Stimulated activated naive CD8-positive, alpha-beta T cell treated with anti-CD3 and anti-CD28 coated beads, Interleukin-15, Interleukin-2, amounts not matched to agents 100 U/mL and 50 U/mL, for 24 hours (primary cell): ENCODE data around the gene SIDT2.
"Not testable (repeated sequence)": the region's sequence is repeated elsewhere in the genome, so short reads cannot be mapped to it uniquely, and the experiment has no call there.

Experiments used
- ATAC-seq: fragments of 150-1000 bp; cut with Tn5 transposase; one replicate; pipeline ENCODE4 v1.10.0; 2021
- DNase-seq: peaks from one replicate; pipeline ENCODE4 v3.0.0; 2021

Gene SIDT2

DNA sequence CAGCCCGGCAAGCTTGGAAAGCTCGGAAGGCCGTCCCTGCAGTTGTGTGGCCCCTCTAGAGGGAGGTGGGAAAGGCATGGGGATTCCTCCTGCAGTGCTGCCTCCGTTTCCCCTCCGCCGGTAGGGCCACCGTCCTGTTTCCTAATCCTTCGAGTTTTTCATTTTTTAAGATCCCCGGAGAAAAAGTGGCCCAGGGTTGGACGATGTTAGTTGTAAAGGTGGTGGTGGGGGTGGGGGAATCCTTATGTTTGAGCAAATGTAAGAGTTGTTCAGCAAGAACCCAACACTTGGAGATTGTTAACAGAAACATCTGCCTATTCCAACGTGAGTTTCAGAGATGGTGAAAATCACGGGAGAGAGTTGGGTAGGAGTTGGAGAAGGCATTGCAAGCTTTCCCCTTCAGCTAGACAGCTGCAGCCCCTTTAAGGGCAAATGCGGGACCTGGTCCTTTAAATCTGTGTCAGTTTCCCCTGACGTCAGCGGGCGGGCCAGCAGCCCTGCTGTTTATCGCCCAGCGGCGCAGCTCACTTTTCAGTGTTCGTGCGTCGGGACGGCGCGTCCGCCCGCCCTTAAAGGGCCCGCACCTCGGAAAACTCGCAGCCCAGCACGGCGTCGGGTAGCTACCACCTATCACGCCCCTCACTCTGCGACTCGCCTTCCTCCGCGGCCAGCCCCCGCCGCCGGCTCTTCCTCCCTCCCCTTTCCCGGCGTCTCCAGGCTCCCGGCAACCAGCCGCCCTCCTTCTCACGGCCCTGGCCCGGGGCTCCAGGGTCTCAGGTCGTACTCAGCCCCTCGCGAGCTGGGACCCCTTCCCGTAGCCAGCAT is at the start of gene SIDT2:
Gene SIDT2, plus strand, starts transcription at position 534 of the 825 bp plus-strand sequence. CDS start 521 bp downstream, outside the sequence.
- DNase-seq (peak; percentile 93), ATAC-seq (peak; percentile 97)

GRCh38 chr11:117130396-117130795 is 48.1 kb upstream of the SIDT2 start:
- not testable (repeated sequence) for ATAC-seq, DNase-seq

DNA sequence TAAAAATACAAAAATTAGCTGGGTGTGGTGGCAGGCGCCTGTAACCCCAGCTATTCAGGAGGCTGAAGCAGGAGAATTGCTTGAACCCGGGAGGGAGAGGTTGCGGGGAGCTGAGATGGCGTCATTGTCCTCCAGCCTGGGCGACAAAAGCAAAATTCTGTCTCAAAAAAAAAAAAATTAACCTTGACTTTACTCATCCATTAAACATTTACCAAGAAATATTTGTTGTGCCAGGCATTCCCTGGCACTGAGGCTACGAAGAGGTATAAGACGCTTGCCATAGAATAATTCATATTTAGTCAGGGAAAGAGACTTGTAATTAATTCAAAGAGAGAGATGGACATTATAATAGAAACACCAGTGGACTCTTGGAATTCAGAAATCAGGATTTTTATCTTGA is 47.7 kb upstream of the SIDT2 start:
- no peak for ATAC-seq
- DNase-seq, result no peak

- DNase-seq (no peak), ATAC-seq (no peak)
Observed at GRCh38 chr11:117134431-117134830, 44.1 kb upstream of the SIDT2 start.

GRCh38 chr11:117134979-117135378 is 43.6 kb upstream of the SIDT2 start:
- not testable (repeated sequence) for ATAC-seq, DNase-seq

DNA sequence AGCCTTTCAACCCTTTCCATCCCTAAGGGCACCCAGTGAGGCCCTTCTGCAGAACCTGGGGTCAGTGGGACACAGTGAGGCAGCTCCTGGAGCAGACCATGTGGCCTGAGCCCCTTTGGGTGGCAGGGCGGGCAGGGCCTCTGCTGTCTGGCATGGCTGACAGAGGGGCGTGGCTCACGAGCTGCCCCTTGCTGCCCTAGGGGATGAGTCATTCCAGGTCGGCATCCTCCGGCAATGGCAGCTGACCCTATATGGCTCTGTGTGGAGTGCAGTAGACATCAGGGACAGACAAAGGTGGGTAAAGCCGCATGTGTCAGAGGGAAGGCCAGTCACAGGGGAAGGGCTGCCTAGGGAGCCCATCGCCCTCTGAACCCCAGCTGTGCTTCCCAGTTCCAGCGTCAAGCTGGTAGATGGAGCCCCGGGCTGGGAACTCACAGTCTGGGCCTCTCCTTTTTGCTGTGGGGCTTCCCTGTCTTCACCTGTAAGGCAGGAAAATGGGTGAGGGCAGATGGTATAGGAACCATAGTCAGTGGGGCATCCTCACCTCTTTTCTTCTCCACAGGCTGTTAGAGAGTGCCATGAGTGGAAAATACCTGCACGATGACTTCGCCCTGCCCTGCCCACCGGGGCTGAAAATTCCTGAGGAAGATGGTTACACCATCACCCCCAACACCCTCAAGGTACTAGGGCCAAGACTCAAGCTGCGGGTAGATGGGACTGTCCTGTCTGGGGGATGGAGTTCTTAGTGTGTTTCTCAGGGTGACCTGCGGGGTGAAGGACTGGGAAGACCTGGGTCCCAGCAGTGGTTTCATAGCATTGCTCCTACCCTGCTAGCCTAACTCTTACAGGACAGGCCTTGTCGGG is 41.1 kb upstream of the SIDT2 start:
- ATAC-seq, DNase-seq: not testable (repeated sequence)

- ATAC-seq, result peak; percentile 37
- peak; percentile 36 for DNase-seq
Observed at GRCh38 chr11:117143390-117143789, 35.2 kb upstream of the SIDT2 start.

- DNase-seq (peak; percentile 98), ATAC-seq (peak; percentile 97)
Observed at GRCh38 chr11:117143871-117144476, 34.6 kb upstream of the SIDT2 start, which contains the start of gene PAFAH1B2. PAFAH1B2 (plus strand) TSS chr11:117144287; CDS start chr11:117152448, 8,161 bp downstream.

- peak; percentile 69 for ATAC-seq
- peak; percentile 38 for DNase-seq
Observed at GRCh38 chr11:117144477-117145392, 33.8 kb upstream of the SIDT2 start.

DNA sequence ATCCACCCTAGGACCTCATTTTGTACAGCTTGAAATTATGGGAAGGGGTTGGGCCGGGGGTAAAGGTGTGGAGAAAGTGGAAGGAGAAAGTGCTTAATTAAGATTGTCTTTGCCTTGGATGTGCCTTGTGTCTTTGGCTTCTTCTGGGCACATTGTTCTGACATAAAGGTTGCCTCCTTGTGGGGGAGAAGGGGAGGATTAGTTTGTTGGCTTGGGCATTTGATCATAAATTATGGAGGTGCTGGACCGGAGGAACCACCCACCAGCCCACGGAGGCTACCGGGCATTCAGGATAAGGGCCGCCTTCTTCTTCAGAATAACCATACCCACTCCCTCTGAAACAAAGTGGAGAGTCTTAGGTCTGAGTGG is 33.2 kb upstream of the SIDT2 start:
- DNase-seq (peak; percentile 22), ATAC-seq (no peak)

DNA sequence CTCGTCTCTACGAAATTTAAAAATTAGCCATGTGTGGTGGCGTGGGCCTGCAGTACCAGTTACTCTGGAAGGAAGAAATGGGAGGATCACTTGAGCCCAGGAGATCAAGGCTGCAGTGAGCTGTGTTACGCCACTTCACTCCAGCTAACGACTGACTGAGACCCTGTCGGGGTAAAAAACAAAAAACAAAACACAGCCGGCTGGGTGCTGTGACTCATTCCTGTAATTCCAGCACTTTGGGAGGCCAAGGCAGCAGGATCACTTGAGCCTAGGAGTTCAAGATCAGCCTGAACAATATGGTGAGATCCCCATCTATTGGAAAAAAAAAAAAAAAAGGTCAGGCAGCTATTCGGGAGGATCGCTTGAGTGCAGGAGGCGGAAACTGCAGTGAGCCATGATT is 32.0 kb upstream of the SIDT2 start:
- ATAC-seq (no peak), DNase-seq (no peak)

DNA sequence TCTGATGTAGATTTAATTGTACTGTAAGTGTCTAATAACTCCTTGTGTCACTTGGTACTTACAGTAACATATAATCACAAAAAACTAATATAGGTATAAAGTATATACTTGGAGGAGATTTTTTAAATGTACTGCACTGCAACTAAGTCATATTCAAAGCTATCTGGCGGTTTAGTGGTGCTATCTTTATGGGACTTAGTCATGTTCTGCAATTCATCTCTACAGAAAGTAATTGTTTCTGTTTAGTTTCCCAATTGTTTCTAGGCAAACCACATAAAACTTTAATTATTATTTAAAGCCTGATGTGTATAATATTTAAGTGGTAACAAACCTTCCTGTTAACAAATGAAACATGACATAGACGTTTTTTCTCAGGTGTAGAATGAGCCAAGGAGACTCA is 26.5 kb upstream of the SIDT2 start:
- no peak for DNase-seq
- ATAC-seq, result no peak

DNA sequence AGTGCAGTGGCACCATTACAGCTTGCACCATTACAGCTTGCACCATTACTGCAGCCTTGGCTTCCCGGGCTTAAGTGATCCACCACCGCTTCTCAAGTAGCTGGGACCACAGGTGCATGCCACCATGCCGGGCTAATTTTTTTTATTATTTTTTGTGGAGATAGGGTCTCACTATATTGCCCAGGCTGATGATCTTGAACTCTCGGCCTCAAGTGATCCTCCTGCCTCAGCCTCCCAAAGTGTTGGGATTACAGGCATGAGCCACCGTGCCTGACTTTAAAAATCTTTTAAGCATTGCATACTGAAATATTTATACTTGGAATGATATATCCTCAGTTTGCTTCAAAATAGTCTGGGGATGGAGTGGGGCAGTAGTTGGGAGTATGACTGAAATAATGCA is 24.1 kb upstream of the SIDT2 start:
- ATAC-seq (no peak), DNase-seq (no peak)

DNA sequence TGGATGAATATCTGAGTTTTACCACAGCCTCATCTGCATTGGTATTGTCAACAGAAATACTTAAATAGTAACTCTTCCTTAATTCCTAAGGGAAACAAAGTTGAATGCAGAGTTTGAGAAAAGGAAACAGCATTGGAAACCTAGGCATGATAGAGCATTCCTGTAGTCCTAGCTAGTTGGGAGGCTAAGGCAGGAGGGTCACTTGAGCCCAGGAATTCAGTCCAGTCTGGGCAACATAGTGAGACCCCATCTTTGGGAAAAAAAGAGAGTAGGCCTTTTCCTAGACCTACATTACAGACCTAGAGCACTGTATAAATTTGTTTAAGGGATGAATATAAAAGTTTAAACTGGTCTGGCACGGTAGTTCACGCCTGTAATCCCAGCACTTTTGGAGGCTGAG is 21.0 kb upstream of the SIDT2 start:
- no peak for DNase-seq
- ATAC-seq, result no peak

- DNase-seq (no peak), ATAC-seq (no peak)
Observed at GRCh38 chr11:117159892-117160291, 18.7 kb upstream of the SIDT2 start.

GRCh38 chr11:117160826-117161225 is 17.7 kb upstream of the SIDT2 start:
- no peak for DNase-seq
- no peak for ATAC-seq

GRCh38 chr11:117166491-117166890 is 12.1 kb upstream of the SIDT2 start:
- ATAC-seq, result no peak
- DNase-seq, result no peak

DNA sequence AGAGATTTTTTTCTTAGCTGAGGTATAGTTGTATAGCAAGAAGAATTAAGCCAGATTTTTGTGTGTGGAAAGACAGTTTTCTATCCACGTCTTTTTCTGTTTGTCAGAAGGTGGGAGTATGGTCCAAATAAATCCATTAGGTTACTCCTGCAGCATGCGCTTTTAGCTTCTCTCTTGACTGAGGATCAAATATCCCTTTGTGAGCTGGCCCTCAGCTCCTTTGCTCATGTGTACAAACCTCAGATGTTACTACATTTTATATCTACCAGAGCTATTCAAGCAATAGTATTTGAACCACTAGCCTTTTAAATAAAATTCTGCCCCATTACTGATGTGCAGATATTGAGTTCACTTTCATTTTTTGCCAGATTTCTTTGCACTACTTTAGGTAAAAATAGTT is 8.8 kb upstream of the SIDT2 start:
- ATAC-seq, result no peak
- DNase-seq, result no peak

DNA sequence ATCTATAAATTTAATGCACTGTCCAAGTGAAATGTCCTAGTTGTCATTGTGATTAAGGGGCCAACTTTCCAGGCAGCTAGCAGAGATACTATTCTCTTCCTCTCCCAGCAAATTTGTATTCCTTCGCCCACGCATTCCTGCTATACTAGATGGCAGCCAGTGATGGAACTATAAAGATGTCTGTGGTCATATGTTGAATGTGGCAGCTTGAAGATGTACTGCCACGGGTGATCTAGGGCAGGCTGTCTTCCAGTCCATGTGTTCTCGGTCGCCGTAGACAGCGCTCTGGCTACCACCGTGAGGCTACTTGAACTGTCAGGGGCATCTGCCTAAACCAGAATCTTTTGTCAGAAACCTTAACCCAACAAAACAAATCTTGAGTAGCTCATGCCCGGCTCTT is 8.3 kb upstream of the SIDT2 start:
- ATAC-seq (no peak), DNase-seq (no peak)

- DNase-seq, result no peak
- no peak for ATAC-seq
Observed at GRCh38 chr11:117171007-117171403, 7.5 kb upstream of the SIDT2 start.

DNA sequence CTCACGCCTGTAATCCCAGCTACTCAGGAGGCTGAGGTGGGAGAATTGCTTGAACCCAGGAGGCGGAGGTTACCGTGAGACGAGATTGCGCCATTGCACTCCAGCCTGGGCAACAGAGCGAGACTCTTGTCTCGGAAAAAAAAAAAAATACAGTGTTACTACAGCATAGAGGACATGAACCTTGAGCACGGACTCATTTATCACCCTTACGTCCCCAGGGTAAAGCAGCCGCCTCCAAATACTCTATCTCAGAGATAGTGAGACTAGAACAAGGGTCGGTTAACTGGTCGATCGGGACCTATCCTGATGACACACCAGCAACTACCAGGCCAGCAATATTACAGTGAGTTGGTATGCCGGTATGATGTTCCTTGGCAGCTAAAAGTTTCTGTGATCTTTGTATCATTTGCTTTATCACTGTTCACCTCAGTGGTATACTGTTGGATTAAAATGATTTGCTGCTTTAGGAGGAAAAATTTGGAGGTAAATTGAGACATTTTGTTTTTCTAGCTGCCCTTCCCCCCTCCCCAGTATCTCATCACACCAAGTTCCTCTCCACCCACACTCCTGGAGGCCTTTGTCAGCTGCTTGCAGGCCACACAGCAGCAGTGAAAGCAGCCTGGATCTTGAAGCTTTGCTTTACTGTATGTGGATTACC is 7.0 kb upstream of the SIDT2 start:
- DNase-seq, result no peak
- no peak for ATAC-seq
